ENCODE data around the gene CAMTA1. TPM values are rescaled to one million over a fixed set of nuclear protein-coding genes. Genes with fewer than 3 reads are reported as not detected.

Gene CAMTA1
- total and polyA plus RNA-seq, 8 donors, result 42.8 to 213 (median 118) TPM

DNA sequence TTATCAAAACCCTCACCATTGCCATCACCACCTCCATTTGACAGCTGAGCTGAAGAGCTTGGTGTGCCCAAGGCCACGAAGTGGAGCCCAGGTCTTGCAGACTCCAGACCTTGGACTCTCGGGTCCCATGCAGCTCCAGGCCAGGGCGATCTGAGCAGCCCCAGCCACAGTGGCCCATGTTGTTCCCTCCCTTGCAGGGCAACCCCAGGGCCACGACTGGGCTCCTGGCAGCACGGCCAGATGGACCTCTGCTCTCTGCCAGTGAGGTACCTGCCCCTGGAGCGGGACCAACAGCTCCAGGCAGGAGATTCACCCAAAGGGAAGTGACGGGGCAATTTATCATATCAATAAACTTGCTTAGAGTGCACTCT lies 803.2 kb downstream of the CAMTA1 start:
- DNase-seq, result no peak
- no peaks in the 10 kb centered on the region for H3K36me3 ChIP-seq
- peaks cover 11 to 31% (median 21%) of the 10 kb centered on the region in 4 donors for H3K4me1 ChIP-seq
- H3K27me3 ChIP-seq, result peaks cover 0 to 6% (median 0%) of the 10 kb centered on the region in 3 donors
- 80 to 91% (median 88%) methylated on average over 5 to 7 of the region's 7 CpGs for WGBS, 5 donors
- no peak overlapping the region for H3K4me3 ChIP-seq
- TF ChIP-seq EP300 (IDR thresholded peaks at IDR 0.05) (no peak), POLR2A (IDR thresholded peaks at IDR 0.05) (no peak), POLR2AphosphoS5 (IDR thresholded peaks at IDR 0.05) (no peak)
- TF ChIP-seq, protein P1, sequence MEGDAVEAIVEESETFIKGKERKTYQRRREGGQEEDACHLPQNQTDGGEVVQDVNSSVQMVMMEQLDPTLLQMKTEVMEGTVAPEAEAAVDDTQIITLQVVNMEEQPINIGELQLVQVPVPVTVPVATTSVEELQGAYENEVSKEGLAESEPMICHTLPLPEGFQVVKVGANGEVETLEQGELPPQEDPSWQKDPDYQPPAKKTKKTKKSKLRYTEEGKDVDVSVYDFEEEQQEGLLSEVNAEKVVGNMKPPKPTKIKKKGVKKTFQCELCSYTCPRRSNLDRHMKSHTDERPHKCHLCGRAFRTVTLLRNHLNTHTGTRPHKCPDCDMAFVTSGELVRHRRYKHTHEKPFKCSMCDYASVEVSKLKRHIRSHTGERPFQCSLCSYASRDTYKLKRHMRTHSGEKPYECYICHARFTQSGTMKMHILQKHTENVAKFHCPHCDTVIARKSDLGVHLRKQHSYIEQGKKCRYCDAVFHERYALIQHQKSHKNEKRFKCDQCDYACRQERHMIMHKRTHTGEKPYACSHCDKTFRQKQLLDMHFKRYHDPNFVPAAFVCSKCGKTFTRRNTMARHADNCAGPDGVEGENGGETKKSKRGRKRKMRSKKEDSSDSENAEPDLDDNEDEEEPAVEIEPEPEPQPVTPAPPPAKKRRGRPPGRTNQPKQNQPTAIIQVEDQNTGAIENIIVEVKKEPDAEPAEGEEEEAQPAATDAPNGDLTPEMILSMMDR (IDR thresholded peaks at IDR 0.05), result no peak
- intact Hi-C loops (cut with DNase I; ENCODE audit: low total_unique reads), result no loop called here
- no peaks in the 10 kb centered on the region for H3K9me3 ChIP-seq
- no peak overlapping the region for H3K27ac ChIP-seq

DNA sequence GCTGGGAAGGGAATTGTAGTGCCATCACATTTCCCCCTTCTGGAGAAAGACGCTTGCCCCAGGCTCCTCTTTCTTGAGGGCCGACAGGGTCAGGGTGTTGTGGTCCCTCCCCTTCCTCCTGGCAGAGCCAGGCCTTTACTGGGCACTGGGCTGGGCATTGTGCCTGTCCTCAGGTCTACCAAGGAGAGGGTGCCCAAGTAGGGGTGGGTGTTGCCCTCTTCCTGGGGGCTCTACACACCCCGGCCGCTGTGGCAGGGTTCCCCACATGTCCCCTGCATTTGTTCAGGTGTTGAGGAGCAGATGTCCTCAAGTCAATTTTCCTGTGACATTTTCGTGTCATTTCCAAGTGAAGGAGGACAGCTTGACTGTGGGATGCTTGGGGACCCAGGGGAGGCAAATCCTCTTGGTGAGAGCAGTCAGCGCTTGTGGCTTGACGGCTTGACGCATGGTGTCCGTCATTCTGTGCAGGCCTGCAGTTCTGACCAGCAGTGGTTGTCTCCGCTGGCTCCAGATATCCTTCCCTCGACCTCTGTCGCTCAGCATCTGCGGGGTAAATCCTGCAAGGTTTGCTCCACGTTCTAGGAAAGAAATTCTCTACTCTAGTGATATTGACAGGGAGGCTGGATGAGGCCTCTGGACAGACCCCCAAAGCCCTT lies 804.0 kb downstream of the CAMTA1 start:
- intact Hi-C loops (cut with DNase I; ENCODE audit: low total_unique reads), result no loop called here
- peaks cover 0 to 6% (median 0%) of the 10 kb centered on the region in 3 donors for H3K27me3 ChIP-seq
- no peaks in the 10 kb centered on the region for H3K36me3 ChIP-seq
- no peaks in the 10 kb centered on the region for H3K9me3 ChIP-seq
- no peak overlapping the region for H3K4me3 ChIP-seq
- no peak for DNase-seq
- WGBS, 5 donors, result 78 to 86% (median 85%) methylated on average over 14 of the region's 14 CpGs
- peaks cover 11 to 31% (median 21%) of the 10 kb centered on the region in 4 donors for H3K4me1 ChIP-seq
- TF ChIP-seq EP300 (IDR thresholded peaks at IDR 0.05) (no peak), POLR2AphosphoS5 (IDR thresholded peaks at IDR 0.05) (no peak), POLR2A (IDR thresholded peaks at IDR 0.05) (no peak)
- TF ChIP-seq, protein P1 (IDR thresholded peaks at IDR 0.05), result no peak
- no peak overlapping the region for H3K27ac ChIP-seq

DNA sequence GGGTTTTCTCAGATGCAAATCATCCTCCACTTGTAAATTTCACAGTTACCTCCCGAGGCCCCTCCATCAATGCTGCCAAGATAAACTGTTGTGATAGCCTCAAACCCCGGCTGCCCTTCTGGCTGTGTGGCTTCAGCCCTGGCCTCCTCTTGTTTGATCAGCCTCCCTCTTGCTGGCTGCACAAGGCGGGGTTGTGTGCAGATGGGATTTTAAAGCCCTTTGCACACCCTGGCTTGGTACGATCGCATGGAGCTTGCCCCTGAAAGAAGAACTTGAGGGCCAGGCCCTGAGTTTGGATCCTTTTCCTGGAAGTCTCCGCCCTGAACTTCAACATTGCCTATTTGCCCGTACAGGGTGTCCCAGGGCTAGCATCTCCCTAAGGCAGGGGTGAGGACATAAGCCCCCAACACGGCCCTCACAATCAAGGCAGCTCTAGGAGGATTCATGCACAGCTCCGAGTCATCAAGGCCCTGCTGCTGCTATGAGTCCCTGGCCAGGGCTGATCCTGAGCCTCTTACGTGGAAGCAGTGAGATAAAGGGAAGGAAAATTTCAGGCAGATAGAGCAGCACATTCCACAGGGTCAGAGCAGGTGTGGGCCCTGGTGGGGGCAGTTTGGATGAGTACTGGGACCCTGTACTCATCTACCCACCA lies 804.6 kb downstream of the CAMTA1 start:
- no peak overlapping the region for H3K27ac ChIP-seq
- no peaks in the 10 kb centered on the region for H3K9me3 ChIP-seq
- H3K36me3 ChIP-seq, result no peaks in the 10 kb centered on the region
- intact Hi-C loops (cut with DNase I; ENCODE audit: low total_unique reads), result no loop called here
- 36 to 65% (median 52%) methylated on average over 8 to 10 of the region's 10 CpGs for WGBS, 5 donors
- peaks cover 11 to 31% (median 21%) of the 10 kb centered on the region in 4 donors for H3K4me1 ChIP-seq
- DNase-seq, result no peak
- H3K27me3 ChIP-seq, result peaks cover 0 to 6% (median 0%) of the 10 kb centered on the region in 3 donors
- H3K4me3 ChIP-seq, result no peak overlapping the region
- TF ChIP-seq POLR2AphosphoS5 (IDR thresholded peaks at IDR 0.05) (no peak), POLR2A (IDR thresholded peaks at IDR 0.05) (no peak), EP300 (IDR thresholded peaks at IDR 0.05) (no peak)
- TF ChIP-seq, protein P1 (IDR thresholded peaks at IDR 0.05), result no peak

DNA sequence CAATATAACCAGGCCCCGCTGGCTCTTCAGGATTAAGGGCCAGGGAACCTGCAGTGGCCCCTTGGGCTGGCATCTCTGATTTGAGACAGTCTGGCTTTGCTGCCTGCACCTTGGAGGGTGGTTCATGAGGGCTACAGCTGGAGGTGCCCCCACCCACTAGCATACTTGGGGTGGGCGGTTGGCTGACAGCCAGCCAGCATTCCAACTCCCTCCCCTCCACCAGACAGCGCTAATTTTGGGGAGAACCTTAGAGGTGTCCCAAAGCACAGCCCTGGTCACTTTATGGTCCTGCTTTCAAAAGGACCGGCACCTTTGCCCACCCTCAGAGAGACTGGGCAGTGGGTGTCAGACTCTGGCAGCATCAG lies 805.2 kb downstream of the CAMTA1 start:
- no peaks in the 10 kb centered on the region for H3K9me3 ChIP-seq
- intact Hi-C loops (cut with DNase I; ENCODE audit: low total_unique reads), result no loop called here
- H3K27me3 ChIP-seq, result peaks cover 0 to 6% (median 0%) of the 10 kb centered on the region in 3 donors
- no peaks in the 10 kb centered on the region for H3K36me3 ChIP-seq
- H3K4me1 ChIP-seq, result peaks cover 11 to 31% (median 21%) of the 10 kb centered on the region in 4 donors
- no peak overlapping the region for H3K4me3 ChIP-seq
- no peak overlapping the region for H3K27ac ChIP-seq
- no peak for DNase-seq
- 80 to 89% (median 87%) methylated on average over 2 to 4 of the region's 4 CpGs for WGBS, 5 donors
- TF ChIP-seq, protein P1 (IDR thresholded peaks at IDR 0.05), result no peak
- no peak for TF ChIP-seq POLR2AphosphoS5 (IDR thresholded peaks at IDR 0.05)
- no peak for TF ChIP-seq POLR2A (IDR thresholded peaks at IDR 0.05)
- TF ChIP-seq EP300 (IDR thresholded peaks at IDR 0.05), result no peak

Measured in stomach (tissue), 9 donors.